Keratinocyte (primary cell): Measurements from ENCODE around the gene MSL1. TPM values are rescaled to one million over a fixed set of nuclear protein-coding genes. Genes with fewer than 3 reads are reported as not detected.

Experiments
- DNase-seq: peaks from one replicate; pipeline ENCODE4 v3.0.0-alpha.2; 2011; ENCODE audit warnings: low read depth, missing footprints, low spot score
- FAIRE-seq: peaks from 2 replicates; lab custom pipeline; 2011; peaks lifted over from hg19 to GRCh38; lab: Jason Lieb, UNC
- H2AFZ ChIP-seq: 2 replicates; pipeline ENCODE4 v1.6.0; 2012; ENCODE audit warnings: low read length, control low read depth, inconsistent platforms; ENCODE audit not compliant: control insufficient read depth
- H3K27ac ChIP-seq: 2 replicates; pipeline ENCODE4 v1.5.1; 2011; ENCODE audit warnings: low read length; ENCODE audit not compliant: control insufficient read depth, insufficient read depth
- H3K27me3 ChIP-seq: 3 replicates; pipeline ENCODE4 v1.6.0; 2011; ENCODE audit warnings: low read length; ENCODE audit not compliant: control insufficient read depth, insufficient read depth; ENCODE audit errors: extremely low read depth
- H3K36me3 ChIP-seq, 2 experiments: 2 replicates in 1 of 2; 3 replicates in 1 of 2; pipeline ENCODE4 v1.5.1; 2011; ENCODE audit warnings: low read length in 2 of 2, mild to moderate bottlenecking in 1 of 2; ENCODE audit not compliant: control insufficient read depth in 2 of 2, insufficient read depth in 2 of 2; ENCODE audit errors: extremely low read depth in 1 of 2
- H3K4me1 ChIP-seq: 3 replicates; pipeline ENCODE4 v1.5.1; 2011; ENCODE audit warnings: low read length; ENCODE audit not compliant: control insufficient read depth, insufficient read depth; ENCODE audit errors: extremely low read depth
- H3K4me2 ChIP-seq: 3 replicates; pipeline ENCODE4 v1.6.0; 2011; ENCODE audit warnings: low read depth, low read length; ENCODE audit not compliant: control insufficient read depth, insufficient read depth; ENCODE audit errors: extremely low read depth
- H3K4me3 ChIP-seq, 3 experiments: fragments of 200-600 bp in 1 of 3; sonication (generic) in 1 of 3; 2 replicates in 2 of 3; 3 replicates in 1 of 3; pipeline ENCODE4 v1.5.1; 2011 to 2016; ENCODE audit warnings: low read length in 3 of 3, mild to moderate bottlenecking in 3 of 3, control low read depth in 2 of 3, inconsistent platforms in 1 of 3, low read depth in 1 of 3, mixed read lengths in 1 of 3, mixed run types in 1 of 3, moderate library complexity in 1 of 3; ENCODE audit not compliant: control insufficient read depth in 2 of 3, insufficient read depth in 2 of 3; ENCODE audit errors: extremely low read depth in 1 of 3
- H3K79me2 ChIP-seq: 2 replicates; pipeline ENCODE4 v1.6.0; 2012; ENCODE audit warnings: low read length; ENCODE audit not compliant: control insufficient read depth, insufficient read depth
- H3K9ac ChIP-seq: 3 replicates; pipeline ENCODE4 v1.6.0; 2011; ENCODE audit warnings: low read length; ENCODE audit not compliant: control insufficient read depth, insufficient read depth; ENCODE audit errors: extremely low read depth
- H3K9me1 ChIP-seq: 3 replicates; pipeline ENCODE4 v1.6.0; 2011; ENCODE audit warnings: low read length; ENCODE audit not compliant: control insufficient read depth, insufficient read depth; ENCODE audit errors: extremely low read depth
- H3K9me3 ChIP-seq: 2 replicates; pipeline ENCODE4 v1.5.1; 2012; ENCODE audit warnings: low read depth, low read length; ENCODE audit not compliant: control insufficient read depth
- H4K20me1 ChIP-seq: 3 replicates; pipeline ENCODE4 v1.6.0; 2011; ENCODE audit warnings: low read length; ENCODE audit not compliant: control insufficient read depth, insufficient read depth; ENCODE audit errors: extremely low read depth
- CTCF ChIP-seq, 3 experiments: IDR thresholded peaks in 1 of 3; conservative IDR thresholded peaks in 1 of 3; optimal IDR thresholded peaks in 1 of 3; 2 replicates in 2 of 3; 3 replicates in 1 of 3; pipeline versions ENCODE3 to v1.5.1; 2011; ENCODE audit warnings: low read length in 3 of 3, mild to moderate bottlenecking in 3 of 3, moderate library complexity in 2 of 3, control low read depth in 1 of 3, inconsistent platforms in 1 of 3; ENCODE audit not compliant: insufficient read depth in 2 of 3; ENCODE audit errors: extremely low read depth in 1 of 3
- EZH2 ChIP-seq: IDR thresholded peaks from one replicate; pipeline ENCODE4 v1.6.1; 2012; ENCODE audit warnings: inconsistent platforms, mild to moderate bottlenecking, low read length, moderate library complexity
- dilution Hi-C: fragments of 300-500 bp; cut with MboI; formaldehyde crosslinking; loops from one replicate; pipeline ENCODE4 v1.7.0; 2020; ENCODE audit warnings: low sequenced_read_pairs; ENCODE audit not compliant: extremely low pct_ligation_motif_present
- polyA plus RNA-seq, 5 experiments: library from polyadenylated mRNA; depleted of rRNA in 3 of 5; stranded (reverse) in 3 of 5; stranded (forward) in 1 of 5; unstranded in 1 of 5; fragments of >200 nt; gene quantifications; 1 replicate in 1 of 5; 2 replicates in 3 of 5; 3 replicates in 1 of 5; pipeline versions ENCODE4 v1.2.1 to v1.2.3, GENCODE V29; 2011 to 2012; ENCODE audit warnings: missing spikeins in 2 of 5, low read depth in 1 of 5, low replicate concordance in 1 of 5

Gene MSL1
- polyA plus RNA-seq, 1 donor (not counting 4 experiments of a cell fraction or from before 2014, with no cell fraction given) = 66.8 TPM

- Histone ChIP-seq H3K4me2 (no peak overlapping the region), H3K9me1 (no peaks in the 10 kb centered on the region), H2AFZ (no peak overlapping the region), H3K9me3 (no peaks in the 10 kb centered on the region), H4K20me1 (no peaks in the 10 kb centered on the region), H3K36me3 (peaks cover 5 to 6% of the 10 kb centered on the region in 2 experiments), H3K4me3 (no peak overlapping the region), H3K27me3 (no peaks in the 10 kb centered on the region), H3K79me2 (no peaks in the 10 kb centered on the region), H3K4me1 (no peaks in the 10 kb centered on the region), H3K9ac (no peak overlapping the region), H3K27ac (no peak overlapping the region)
- dilution Hi-C loops = no loop called here
- FAIRE-seq = no peak
- DNase-seq = no peak
- no peak for TF ChIP-seq CTCF (optimal IDR thresholded peaks at IDR 0.05 in 1 of 3, IDR thresholded peaks at IDR 0.05 in 1 of 3, conservative IDR thresholded peaks at IDR 0.05 in 1 of 3; ENCODE audit: extremely low read depth in 1 of 3, insufficient read depth in 2 of 3, low read length in 3 of 3)
- no peak for TF ChIP-seq EZH2
These were observed 34.5 kb upstream of the MSL1 start for GRCh38 chr17:40087049-40087794.

- Histone ChIP-seq H3K9me3 (no peaks in the 10 kb centered on the region), H3K9ac (no peak overlapping the region), H3K4me3 (no peak overlapping the region), H3K9me1 (no peaks in the 10 kb centered on the region), H3K79me2 (no peaks in the 10 kb centered on the region), H2AFZ (no peak overlapping the region), H3K36me3 (peaks cover 8% of the 10 kb centered on the region in 2 experiments), H3K4me1 (no peaks in the 10 kb centered on the region), H3K27me3 (no peaks in the 10 kb centered on the region), H4K20me1 (no peaks in the 10 kb centered on the region), H3K27ac (no peak overlapping the region), H3K4me2 (no peak overlapping the region)
- FAIRE-seq (no peak), DNase-seq (no peak)
- dilution Hi-C loops = no loop called here
- TF ChIP-seq CTCF (optimal IDR thresholded peaks at IDR 0.05 in 1 of 3, IDR thresholded peaks at IDR 0.05 in 1 of 3, conservative IDR thresholded peaks at IDR 0.05 in 1 of 3; ENCODE audit: extremely low read depth in 1 of 3, insufficient read depth in 2 of 3, low read length in 3 of 3) (no peak), EZH2 (no peak)
These were observed 33.7 kb upstream of the MSL1 start for GRCh38 chr17:40087903-40088718.
